Kidney (tissue), 14 donors: Measurements from ENCODE around the gene MAGI1. TPM values are rescaled to one million over a fixed set of nuclear protein-coding genes. Genes with fewer than 3 reads are reported as not detected.

Experiments used
- DNase-seq, 5 donors: peaks; one replicate each; pipeline ENCODE4 v3.0.0-alpha.2; 2013 to 2020
- FAIRE-seq: peaks from 2 replicates; lab custom pipeline; 2012; peaks lifted over from hg19 to GRCh38; lab: Jason Lieb, UNC
- H3K27ac ChIP-seq, 2 donors: one replicate each; pipeline ENCODE4 v1.7.0; 2013; ENCODE audit warnings: low read depth in 2 of 2, low read length in 2 of 2, inconsistent platforms in 1 of 2
- H3K27me3 ChIP-seq: one replicate; pipeline ENCODE4 v1.7.1; 2013; ENCODE audit warnings: low read length, inconsistent platforms; ENCODE audit not compliant: control insufficient read depth, insufficient read depth
- H3K36me3 ChIP-seq, 3 donors: one replicate each; pipeline versions ENCODE4 v1.7.0 to v1.7.1; 2013; ENCODE audit warnings: low read length in 3 of 3, control low read depth in 1 of 3, inconsistent platforms in 1 of 3; ENCODE audit not compliant: insufficient read depth in 3 of 3, control insufficient read depth in 2 of 3
- H3K4me1 ChIP-seq, 3 donors: one replicate each; pipeline versions ENCODE4 v1.7.0 to v1.7.1; 2013; ENCODE audit warnings: low read length in 3 of 3, inconsistent platforms in 1 of 3, low read depth in 1 of 3; ENCODE audit not compliant: control insufficient read depth in 2 of 3, insufficient read depth in 2 of 3
- H3K4me3 ChIP-seq, 3 donors: one replicate each; pipeline versions ENCODE4 v1.7.0 to v1.8.1; 2013; ENCODE audit warnings: low read length in 3 of 3, control low read depth in 1 of 3, inconsistent platforms in 1 of 3
- H3K9ac ChIP-seq, 3 donors: one replicate each; pipeline versions ENCODE4 v1.7.0 to v1.7.1; 2013; ENCODE audit warnings: low read length in 3 of 3, control low read depth in 1 of 3, inconsistent platforms in 1 of 3
- H3K9me3 ChIP-seq, 3 donors: one replicate each; pipeline versions ENCODE4 v1.7.0 to v1.7.1; 2013; ENCODE audit warnings: low read length in 3 of 3, control low read depth in 1 of 3, inconsistent platforms in 1 of 3; ENCODE audit not compliant: control insufficient read depth in 2 of 3, insufficient read depth in 1 of 3
- intact Hi-C: fragments of 100-400 bp; cut with DNase I; formaldehyde crosslinking; loops from one replicate; pipeline ENCODE4 v1.11.1; 2022
- polyA plus RNA-seq: library from polyadenylated mRNA; stranded (reverse); fragments of 350-450 nt; fragmentation: Illumina TruSeq; extraction: RNeasy Lipid Tissue Mini Kit (QIAGEN cat#74804); gene quantifications from one replicate; pipeline ENCODE4 v1.2.3, GENCODE V29; 2014; ENCODE audit warnings: low read depth, low replicate concordance; ENCODE audit not compliant: insufficient read depth
- total RNA-seq: library from RNA; stranded (reverse); fragmentation: NEBNext Ultra II Directional; extraction: Animal tissue kit (Norgen Biotek cat#: 25700); gene quantifications from one replicate; pipeline ENCODE4 v1.2.1, GENCODE V29; 2021
- TF ChIP-seq, protein P1 (sequence below): IDR thresholded peaks from 3 replicates; pipeline ENCODE4 v1.5.1; 2012; ENCODE audit warnings: mild to moderate bottlenecking, moderate library complexity, borderline replicate concordance; ENCODE audit not compliant: insufficient read depth; ENCODE audit errors: extremely low read depth
- donor health status: control.
- donor health status: control.
- donor health status: control.
- donor health status: control.
- donor health status: control.
- donor health status: DM: yes; HTN: yes; CAD: no.
- donor health status: Normal renal cell carcinoma (clear cell type).

The MAGI1 gene
- total and polyA plus RNA-seq, 2 donors from 2014 or later: 8.2 to 42.8 TPM

DNA sequence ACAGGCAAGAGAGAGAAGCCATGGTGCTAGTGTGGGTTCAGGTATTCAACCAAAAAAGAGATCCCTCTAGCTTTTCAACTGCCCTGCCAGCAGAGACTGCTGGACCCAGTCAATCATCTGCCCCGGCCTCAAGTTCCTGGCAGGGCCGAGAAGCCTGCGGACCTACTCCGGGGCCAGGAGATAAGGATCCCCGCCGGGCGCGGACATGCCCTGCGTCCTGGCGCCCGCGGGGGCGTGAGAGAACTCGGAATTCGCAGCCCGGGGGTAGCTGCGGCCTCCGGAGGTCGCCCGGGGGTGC, 821 bp upstream of the MAGI1 start:
- Histone ChIP-seq H3K4me3 (peak overlapping the region; percentile 66 to 82 (median 69)), H3K4me1 (peaks cover 0 to 13% (median 0%) of the 10 kb centered on the region in 3 donors), H3K9ac (peak overlapping the region; percentile 6 to 84 (median 10)), H3K27ac (peak overlapping the region; percentile 86 to 95), H3K9me3 (no peaks in the 10 kb centered on the region), H3K36me3 (no peaks in the 10 kb centered on the region), H3K27me3 (no peaks in the 10 kb centered on the region)
- DNase-seq: peak; percentile 51 to 83 (median 66)
- intact Hi-C loops: no loop called here
- FAIRE-seq: no peak
- TF ChIP-seq, protein P1, sequence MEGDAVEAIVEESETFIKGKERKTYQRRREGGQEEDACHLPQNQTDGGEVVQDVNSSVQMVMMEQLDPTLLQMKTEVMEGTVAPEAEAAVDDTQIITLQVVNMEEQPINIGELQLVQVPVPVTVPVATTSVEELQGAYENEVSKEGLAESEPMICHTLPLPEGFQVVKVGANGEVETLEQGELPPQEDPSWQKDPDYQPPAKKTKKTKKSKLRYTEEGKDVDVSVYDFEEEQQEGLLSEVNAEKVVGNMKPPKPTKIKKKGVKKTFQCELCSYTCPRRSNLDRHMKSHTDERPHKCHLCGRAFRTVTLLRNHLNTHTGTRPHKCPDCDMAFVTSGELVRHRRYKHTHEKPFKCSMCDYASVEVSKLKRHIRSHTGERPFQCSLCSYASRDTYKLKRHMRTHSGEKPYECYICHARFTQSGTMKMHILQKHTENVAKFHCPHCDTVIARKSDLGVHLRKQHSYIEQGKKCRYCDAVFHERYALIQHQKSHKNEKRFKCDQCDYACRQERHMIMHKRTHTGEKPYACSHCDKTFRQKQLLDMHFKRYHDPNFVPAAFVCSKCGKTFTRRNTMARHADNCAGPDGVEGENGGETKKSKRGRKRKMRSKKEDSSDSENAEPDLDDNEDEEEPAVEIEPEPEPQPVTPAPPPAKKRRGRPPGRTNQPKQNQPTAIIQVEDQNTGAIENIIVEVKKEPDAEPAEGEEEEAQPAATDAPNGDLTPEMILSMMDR: no peak

GRCh38 chr3:66038384-66038725, 363 bp downstream of the MAGI1 start:
- FAIRE-seq (no peak), DNase-seq (no peak)
- intact Hi-C loops: no loop called here
- Histone ChIP-seq H3K4me1 (peaks cover 0 to 13% (median 0%) of the 10 kb centered on the region in 3 donors), H3K9me3 (no peaks in the 10 kb centered on the region), H3K36me3 (no peaks in the 10 kb centered on the region), H3K27me3 (no peaks in the 10 kb centered on the region), H3K9ac (peak overlapping the region; percentile 68 to 88 (median 79)), H3K4me3 (peak overlapping the region; percentile 80 to 97 (median 82)), H3K27ac (peak overlapping the region; percentile 95 to 96)
- TF ChIP-seq, protein P1: no peak

DNA sequence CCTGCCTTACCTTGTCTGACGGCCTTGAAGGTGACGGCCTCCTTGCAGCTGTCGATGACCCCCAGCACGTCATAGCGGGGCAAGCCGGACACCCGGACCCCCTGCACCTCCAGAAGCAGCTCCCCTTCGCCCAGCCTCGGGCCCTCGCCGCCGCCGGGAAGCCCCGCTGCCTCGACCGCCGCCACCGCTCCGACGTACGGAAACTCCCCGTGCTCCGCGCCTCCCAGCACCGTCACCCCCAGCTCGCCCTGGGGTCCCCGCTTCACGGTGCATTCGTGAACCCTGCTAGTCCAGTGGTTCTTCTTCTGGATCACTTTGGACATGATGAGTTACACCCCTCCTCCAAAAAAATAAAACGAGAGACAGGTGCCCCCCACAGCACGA, 740 bp downstream of the MAGI1 start:
- Histone ChIP-seq H3K9ac (peak overlapping the region; percentile 68 to 88 (median 79)), H3K4me3 (peak overlapping the region; percentile 80 to 97 (median 82)), H3K27me3 (no peaks in the 10 kb centered on the region), H3K9me3 (no peaks in the 10 kb centered on the region), H3K27ac (peak overlapping the region; percentile 95 to 96), H3K4me1 (peaks cover 0 to 13% (median 0%) of the 10 kb centered on the region in 3 donors), H3K36me3 (no peaks in the 10 kb centered on the region)
- intact Hi-C loops: no loop called here
- DNase-seq (peak in 4 of 5 donors; percentile 29 to 76 (median 58)), FAIRE-seq (no peak)
- TF ChIP-seq, protein P1: no peak
